GM18861 (cell line): ENCODE measurements around the gene ADARB2.
"Not testable (repeated sequence)": the region's sequence is repeated elsewhere in the genome, so short reads cannot be mapped to it uniquely, and the experiment has no call there.

Experiments
- ATAC-seq: cut with Tn5 transposase; IDR thresholded peaks from one replicate; pipeline ENCODE4 v1.9.1; 2021; ENCODE audit not compliant: unreplicated experiment

The ADARB2 gene

GRCh38 chr10:1362589-1363445, 374.5 kb downstream of the ADARB2 start:
- no peak for ATAC-seq

GRCh38 chr10:1361411-1362105, 375.8 kb downstream of the ADARB2 start:
- ATAC-seq = no peak

GRCh38 chr10:1360558-1361164, 376.7 kb downstream of the ADARB2 start:
- no peak for ATAC-seq

- no peak for ATAC-seq
Measured at GRCh38 chr10:1360011-1360557, 377.2 kb downstream of the ADARB2 start.

- no peak for ATAC-seq
Measured at GRCh38 chr10:1359626-1359955, 377.7 kb downstream of the ADARB2 start.

- ATAC-seq = no peak
Measured at GRCh38 chr10:1358860-1359625, 378.3 kb downstream of the ADARB2 start.

GRCh38 chr10:1358147-1358546, 379.2 kb downstream of the ADARB2 start:
- ATAC-seq = no peak

GRCh38 chr10:1356349-1356748, 381.0 kb downstream of the ADARB2 start:
- ATAC-seq = no peak

GRCh38 chr10:1354809-1355710, 382.3 kb downstream of the ADARB2 start:
- ATAC-seq = no peak

- not testable (repeated sequence) for ATAC-seq
Measured at GRCh38 chr10:1352296-1352695, 385.0 kb downstream of the ADARB2 start.

- ATAC-seq = no peak
Measured at GRCh38 chr10:1348773-1349050, 388.6 kb downstream of the ADARB2 start.

GRCh38 chr10:1347962-1348772, 389.2 kb downstream of the ADARB2 start:
- ATAC-seq = no peak

GRCh38 chr10:1347525-1347924, 389.8 kb downstream of the ADARB2 start:
- no peak for ATAC-seq

- no peak for ATAC-seq
Measured at GRCh38 chr10:1346201-1346600, 391.1 kb downstream of the ADARB2 start.

GRCh38 chr10:1345368-1345767, 392.0 kb downstream of the ADARB2 start:
- ATAC-seq = no peak

GRCh38 chr10:1344846-1345245, 392.5 kb downstream of the ADARB2 start:
- ATAC-seq = no peak

- ATAC-seq = no peak
Measured at GRCh38 chr10:1344408-1344807, 392.9 kb downstream of the ADARB2 start.

- no peak for ATAC-seq
Measured at GRCh38 chr10:1343176-1343575, 394.1 kb downstream of the ADARB2 start.

GRCh38 chr10:1341052-1341451, 396.3 kb downstream of the ADARB2 start:
- not testable (repeated sequence) for ATAC-seq
